H1 (cell line): ENCODE data around the gene RING1. TPM values are rescaled to one million over a fixed set of nuclear protein-coding genes. Genes with fewer than 3 reads are reported as not detected.

Experiments used
- BACH1 ChIP-seq: IDR thresholded peaks from 2 replicates; pipeline ENCODE4 v1.6.1; 2012; ENCODE audit warnings: low read length, improper control_type of control experiment
- CHD2 ChIP-seq: IDR thresholded peaks from 2 replicates; pipeline ENCODE4 v1.6.1; 2012; ENCODE audit warnings: low read length, improper control_type of control experiment
- JUN ChIP-seq: IDR thresholded peaks from 2 replicates; pipeline ENCODE4 v1.6.1; 2011; ENCODE audit warnings: low read depth, mild to moderate bottlenecking, improper control_type of control experiment, low read length
- MAFK ChIP-seq: IDR thresholded peaks from 2 replicates; pipeline ENCODE4 v1.6.1; 2012; ENCODE audit warnings: low read depth, mild to moderate bottlenecking, improper control_type of control experiment, low read length
- SP4 ChIP-seq: IDR thresholded peaks from 2 replicates; pipeline ENCODE4 v1.6.1; 2012; ENCODE audit warnings: low read length, inconsistent platforms
- TBP ChIP-seq: IDR thresholded peaks from 2 replicates; pipeline ENCODE4 v1.6.1; 2011; ENCODE audit warnings: low read depth, low read length, improper control_type of control experiment
- polyA plus RNA-seq, 7 experiments: library from polyadenylated mRNA; depleted of rRNA in 3 of 7; stranded (reverse) in 5 of 7; unstranded in 2 of 7; fragments of >200 nt in 5 of 7; fragments of 200-250 nt in 2 of 7; gene quantifications; 1 replicate in 5 of 7; 2 replicates in 1 of 7; 4 replicates in 1 of 7; pipeline versions ENCODE4 v1.2.1 to v1.2.3, GENCODE V29; 2011 to 2013; ENCODE audit warnings: missing spikeins in 2 of 7, mixed read lengths in 2 of 7
- total RNA-seq: library from RNA; stranded (reverse); fragmentation: NEBNext Ultra II Directional; extraction: Animal tissue kit (Norgen Biotek cat#: 25700); gene quantifications from 2 replicates; pipeline ENCODE4 v1.2.1, GENCODE V29; 2021

Gene RING1
- total and polyA plus RNA-seq, 2 of the 8 experiments (the other 6 are each of a cell fraction or from before 2014, with no cell fraction given): 16.4 to 26.0 TPM

GRCh38 chr6:33187809-33188208, 20.5 kb upstream of the RING1 start (continued):
- no peak for TF ChIP-seq SP4
- no peak for TF ChIP-seq BACH1
- no peak for TF ChIP-seq CHD2
- TF ChIP-seq JUN: no peak
- TF ChIP-seq MAFK: no peak
- TF ChIP-seq TBP: no peak
